ENCODE data around the gene FAM50B.

The FAM50B gene

DNA sequence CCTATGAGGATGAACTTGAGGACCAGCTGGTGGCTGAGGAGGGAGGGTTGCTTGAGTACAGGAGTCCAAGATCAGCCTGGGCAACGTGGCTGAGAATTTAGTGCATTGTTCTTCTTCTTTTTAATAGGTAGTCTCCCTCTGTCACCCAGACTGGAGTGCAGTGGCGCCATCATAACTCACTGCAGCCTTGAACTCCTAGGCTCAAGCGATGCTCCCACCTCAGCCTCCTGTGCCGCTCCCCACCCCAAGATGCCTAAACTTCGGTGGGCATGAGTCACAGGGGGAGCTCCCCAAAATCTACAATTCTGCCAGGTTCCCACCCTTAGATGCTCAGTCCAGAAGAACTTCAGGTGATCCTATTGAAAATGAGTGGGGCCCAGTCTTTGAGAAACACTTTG, 21.4 kb downstream of the FAM50B start:
- in situ Hi-C loops (cut with MboI; ENCODE audit: low sequenced_read_pairs): no loop called here

DNA sequence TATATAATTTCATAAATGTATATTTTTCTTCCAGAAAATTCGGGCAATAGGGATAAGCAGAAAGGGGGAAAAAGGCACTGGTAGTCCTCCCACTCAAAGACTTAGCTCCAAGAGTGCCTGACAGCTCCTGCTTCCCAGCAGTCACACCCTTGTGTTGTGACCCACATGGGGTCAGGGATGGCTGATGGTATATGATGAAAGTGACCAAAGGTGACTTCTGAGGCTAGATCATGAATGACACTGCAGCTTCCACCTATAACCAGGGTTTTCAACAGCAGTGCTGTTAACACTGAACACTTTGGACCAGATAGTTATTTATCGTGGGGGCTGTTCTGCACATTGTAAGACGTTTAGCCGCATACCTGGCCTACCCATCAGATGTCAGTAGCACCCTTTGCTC, 22.3 kb downstream of the FAM50B start:
- in situ Hi-C loops (cut with MboI; ENCODE audit: low sequenced_read_pairs): no loop called here

DNA sequence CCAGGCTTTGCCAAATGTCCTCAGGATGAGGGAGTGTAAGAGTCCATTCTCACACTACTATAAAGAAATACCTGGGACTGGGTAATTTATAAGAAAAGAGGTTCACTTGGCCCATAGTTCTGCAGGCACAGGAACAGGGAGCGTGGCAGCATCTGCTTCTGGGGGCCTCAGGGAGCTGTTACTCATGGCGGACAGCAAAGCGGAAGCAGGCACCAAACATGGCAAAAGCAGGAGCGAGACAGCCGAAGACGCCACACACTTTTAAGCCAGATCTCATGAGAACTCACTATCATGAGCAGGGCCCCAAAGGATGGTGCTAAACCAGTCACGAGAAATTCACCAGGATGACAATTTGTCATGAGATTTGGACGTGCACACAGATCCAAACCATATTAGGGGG, 22.8 kb downstream of the FAM50B start:
- in situ Hi-C loops (cut with MboI; ENCODE audit: low sequenced_read_pairs): no loop called here

DNA sequence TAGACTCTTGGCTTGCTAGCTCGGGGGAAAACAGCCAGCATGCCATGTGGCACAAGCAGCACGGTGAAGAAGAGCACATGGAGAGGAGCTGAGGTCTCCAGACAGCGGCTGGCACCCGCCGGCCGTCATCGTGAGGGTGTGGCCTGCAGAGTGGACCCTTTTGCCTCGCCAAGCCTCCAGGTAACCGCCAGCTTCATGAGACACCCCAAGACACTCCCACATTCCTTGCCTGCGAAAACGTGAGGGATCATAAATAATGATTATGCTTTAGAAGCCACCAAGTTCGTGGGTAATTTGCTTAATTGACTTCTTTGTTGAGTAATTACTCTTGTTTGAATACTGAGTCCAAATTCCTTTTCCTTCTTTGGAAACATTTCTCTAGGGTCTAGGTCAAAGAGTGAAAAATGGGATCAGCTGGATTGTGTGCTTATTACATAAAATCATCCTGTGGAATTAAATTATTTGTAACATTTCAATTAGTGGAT, 23.2 kb downstream of the FAM50B start:
- in situ Hi-C loops (cut with MboI; ENCODE audit: low sequenced_read_pairs): no loop called here

DNA sequence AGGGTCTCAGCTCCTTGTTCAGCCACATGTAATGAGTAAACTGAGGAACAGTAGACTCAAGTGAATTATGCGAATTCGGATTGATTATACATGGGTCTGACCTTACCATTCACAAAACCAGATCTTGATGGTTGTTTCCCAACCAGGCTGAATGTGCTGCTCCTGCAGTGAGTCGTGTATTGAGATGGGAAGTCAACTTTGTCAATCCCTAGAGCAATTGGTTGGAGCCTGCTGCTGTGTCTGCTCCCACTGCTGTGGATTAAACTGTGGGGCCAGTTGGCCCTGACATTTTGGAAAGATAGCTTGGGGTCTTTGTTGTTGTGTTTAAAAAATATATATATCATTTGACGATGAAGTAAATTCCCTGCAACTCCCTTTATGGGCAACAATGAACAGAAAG, 23.9 kb downstream of the FAM50B start:
- in situ Hi-C loops (cut with MboI; ENCODE audit: low sequenced_read_pairs): no loop called here

DNA sequence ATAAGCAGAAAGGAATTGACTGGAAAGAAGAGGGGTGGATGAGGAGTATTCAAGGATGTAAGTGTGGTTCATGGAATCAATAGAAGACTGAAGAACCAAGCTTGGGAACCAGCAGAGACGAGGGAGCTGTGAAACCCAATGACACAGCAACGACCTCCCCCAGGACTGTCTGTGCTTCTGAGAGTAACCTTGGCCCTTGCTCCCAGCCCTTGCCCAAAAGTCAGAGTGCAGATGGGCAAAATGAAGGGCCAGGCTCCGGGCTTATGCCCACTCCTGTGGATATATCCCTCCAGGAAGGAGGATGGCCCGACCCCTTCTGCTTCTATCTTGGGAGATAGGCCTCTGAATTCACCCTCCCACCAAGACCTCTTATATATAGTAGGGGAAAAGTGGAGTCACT, 24.9 kb downstream of the FAM50B start:
- in situ Hi-C loops (cut with MboI; ENCODE audit: low sequenced_read_pairs): no loop called here

DNA sequence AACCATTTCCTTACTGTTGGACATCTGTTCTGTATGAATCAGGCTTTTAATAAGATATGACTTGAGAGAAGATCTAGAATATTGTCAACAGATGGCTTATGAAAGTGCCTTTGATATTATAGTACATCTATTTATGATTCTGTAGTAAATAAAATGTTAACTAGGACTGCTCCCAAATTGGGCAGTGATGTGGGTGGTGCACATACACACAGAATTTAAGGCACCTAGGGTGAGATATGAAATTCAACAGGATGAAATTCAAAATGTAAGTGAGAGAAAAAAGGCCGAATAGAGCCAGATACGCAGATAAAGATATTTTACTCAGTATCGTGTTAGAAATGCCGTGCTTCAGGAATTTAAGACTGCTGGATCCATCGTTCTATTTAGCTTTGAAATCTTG, 26.3 kb downstream of the FAM50B start:
- in situ Hi-C loops (cut with MboI; ENCODE audit: low sequenced_read_pairs): no loop called here

DNA sequence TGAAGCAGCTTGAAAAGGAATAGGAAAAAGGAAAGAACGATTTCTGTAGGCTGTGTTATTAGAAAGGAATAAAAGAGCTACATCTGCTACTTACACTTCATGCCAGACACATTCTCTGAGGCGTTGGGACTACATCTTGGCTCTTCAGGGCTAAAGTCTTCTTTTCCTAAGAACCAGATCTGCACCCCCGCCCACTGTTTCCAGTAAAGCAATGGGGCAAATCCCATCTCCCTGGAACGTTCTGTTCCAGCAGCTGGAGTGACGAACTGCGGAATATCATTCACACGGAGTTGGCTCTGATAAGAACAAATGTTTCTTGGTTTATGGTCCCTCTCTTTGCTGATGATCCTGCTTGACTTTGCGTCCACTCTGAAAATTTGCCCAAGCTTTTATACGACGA, 26.9 kb downstream of the FAM50B start:
- in situ Hi-C loops (cut with MboI; ENCODE audit: low sequenced_read_pairs): no loop called here

DNA sequence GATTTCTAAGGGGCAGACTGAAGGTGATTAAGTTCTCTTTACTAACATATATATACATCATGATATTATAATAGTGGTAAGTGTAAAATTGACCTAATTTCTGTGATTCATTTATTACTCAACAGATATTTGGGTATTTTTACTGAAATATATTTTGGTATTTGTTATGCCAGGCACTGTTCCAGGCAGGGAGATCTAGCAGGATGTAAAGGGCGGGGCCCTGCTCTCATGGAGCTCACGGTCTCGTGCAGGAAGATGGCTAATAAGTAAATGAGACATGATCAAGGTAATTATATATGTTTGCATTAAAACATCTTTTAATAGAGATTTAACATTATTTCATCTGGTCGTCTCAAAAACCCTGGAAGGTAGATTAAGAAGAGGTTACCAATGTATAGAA, 27.7 kb downstream of the FAM50B start:
- in situ Hi-C loops (cut with MboI; ENCODE audit: low sequenced_read_pairs): no loop called here

DNA sequence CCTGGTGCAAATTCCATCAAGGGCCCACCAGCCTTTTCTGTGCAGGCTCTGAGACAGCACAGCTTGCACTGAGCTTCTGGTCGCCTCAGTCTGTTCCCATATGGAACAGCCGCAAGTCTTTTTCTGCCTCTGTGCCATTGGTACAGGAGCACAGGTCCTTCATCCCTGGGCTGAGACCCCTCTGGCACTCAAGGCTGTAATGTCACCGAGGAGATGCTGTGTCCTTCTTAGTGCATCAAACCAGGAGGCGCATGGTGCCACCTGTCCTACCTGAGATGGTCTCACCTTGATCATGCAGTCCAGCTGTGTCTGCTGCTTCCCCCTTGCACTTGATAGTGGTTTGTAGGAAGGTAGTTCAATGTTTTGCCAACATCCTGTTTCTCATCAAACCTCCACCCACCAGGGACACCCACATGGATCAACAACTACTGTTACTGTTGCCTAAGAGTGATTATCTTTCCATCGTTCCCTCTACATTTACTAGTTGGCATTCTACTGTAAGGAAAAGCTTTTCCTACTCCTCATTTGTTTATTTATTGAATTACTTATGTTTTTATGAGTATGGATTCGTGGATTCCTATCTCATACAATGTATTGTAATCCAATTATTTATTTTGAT, 29.0 kb downstream of the FAM50B start:
- in situ Hi-C loops (cut with MboI; ENCODE audit: low sequenced_read_pairs): no loop called here

DNA sequence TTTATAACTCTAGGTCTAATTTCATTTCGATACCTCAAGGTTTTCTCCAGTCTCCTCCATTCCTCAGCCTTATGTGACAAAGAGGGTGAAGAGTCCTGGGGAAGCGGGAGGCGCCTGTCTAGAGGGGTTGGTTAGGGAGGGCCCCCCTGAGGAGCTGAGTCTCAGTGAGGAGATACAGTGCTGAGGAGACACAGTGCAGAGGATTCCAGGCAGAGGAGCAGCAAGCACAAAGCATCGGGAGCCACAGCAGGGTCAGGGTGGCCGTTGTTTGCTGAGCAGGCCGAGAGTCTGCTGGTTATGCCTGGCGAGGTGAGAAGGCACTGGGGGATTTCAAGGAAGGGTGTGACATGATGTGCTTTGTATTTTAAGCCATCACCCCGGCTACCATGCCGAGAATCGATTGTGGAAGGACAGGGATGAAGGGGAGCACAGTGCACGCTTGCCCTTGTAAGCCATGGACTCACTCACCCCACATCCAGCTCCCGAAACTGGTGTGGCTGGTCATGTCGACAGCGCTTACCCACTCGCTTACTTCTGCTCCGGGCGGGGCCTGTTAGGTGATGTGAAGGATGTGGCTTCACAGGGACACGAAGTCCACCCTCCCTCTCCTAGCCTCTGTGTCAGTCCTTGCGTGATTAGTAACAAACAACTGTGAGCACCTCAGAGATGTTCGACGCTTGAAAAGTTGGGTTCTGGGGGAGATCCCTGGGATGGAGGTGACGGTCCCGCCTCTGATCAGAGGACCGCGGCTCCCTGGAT, 30.2 kb downstream of the FAM50B start:
- in situ Hi-C loops (cut with MboI; ENCODE audit: low sequenced_read_pairs): no loop called here

DNA sequence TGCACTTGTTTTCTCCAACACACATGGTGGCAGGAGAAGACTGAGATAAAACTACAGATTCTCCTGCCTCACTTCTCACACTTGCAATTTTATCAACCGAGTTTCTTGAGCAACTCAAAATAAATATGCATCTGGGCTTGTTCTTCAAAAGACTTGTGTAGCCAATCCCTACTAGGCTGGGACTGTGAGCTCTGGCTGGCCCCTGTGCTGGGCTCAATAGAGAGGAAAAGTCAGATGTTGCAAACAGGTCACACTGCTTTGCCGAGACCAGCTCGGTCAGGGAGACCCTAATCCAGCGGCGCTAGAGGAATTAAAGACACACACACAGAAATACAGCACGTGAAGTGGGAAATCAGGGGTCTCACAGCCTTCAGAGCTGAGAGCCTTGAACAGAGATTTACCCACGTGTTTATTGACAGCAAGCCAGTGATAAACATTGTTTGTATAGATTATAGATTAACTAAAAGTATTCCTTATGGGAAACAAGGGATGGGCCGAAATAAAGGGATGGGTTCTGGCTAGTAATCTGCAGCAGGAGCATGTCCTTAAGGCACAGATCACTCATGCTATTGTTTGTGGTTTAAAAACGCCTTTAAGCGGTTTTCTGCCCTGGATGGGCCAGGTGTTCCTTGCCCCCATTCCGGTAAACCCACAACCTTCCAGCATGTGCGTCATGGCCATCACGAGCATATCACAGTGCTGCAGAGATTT, 32.7 kb downstream of the FAM50B start:
- in situ Hi-C loops (cut with MboI; ENCODE audit: low sequenced_read_pairs): no loop called here

DNA sequence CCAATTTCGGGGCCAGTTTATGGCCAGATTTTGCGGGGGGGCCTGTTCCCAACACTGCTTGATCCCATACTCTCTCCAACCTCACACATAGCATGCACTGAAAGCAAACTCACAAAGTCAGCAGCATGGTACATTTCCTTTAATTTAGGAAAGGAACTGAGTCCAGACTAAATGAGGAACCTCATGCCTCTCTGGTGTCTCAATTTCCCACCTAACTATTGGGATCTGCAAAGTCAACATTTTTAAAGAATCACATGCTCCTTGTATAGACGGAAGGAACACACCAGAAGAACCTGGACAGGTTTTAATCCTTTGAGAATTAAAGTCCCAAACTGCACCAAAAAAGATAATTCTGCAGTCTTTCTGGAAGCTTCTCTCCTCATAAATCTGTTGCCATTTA, 33.3 kb downstream of the FAM50B start:
- in situ Hi-C loops (cut with MboI; ENCODE audit: low sequenced_read_pairs): no loop called here

DNA sequence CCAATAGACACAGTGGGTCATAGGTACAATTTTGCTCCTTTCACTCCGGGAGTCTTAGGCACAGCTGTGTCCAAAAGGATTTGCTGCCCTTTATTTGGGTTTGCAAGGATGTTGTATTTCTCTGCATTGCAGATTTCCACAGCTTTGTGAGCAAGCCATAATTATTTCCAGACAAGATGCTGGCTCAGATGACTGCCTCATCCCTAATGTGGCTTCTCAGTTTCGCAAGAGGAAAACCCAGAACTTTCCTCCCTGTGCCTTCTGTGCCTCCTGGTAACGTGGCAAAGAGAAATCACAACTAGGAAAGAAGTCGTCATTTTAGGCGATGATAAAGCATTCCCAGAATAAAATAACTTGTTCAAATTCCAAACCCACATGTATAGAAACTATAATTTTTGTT, 33.7 kb downstream of the FAM50B start:
- in situ Hi-C loops (cut with MboI; ENCODE audit: low sequenced_read_pairs): no loop called here

DNA sequence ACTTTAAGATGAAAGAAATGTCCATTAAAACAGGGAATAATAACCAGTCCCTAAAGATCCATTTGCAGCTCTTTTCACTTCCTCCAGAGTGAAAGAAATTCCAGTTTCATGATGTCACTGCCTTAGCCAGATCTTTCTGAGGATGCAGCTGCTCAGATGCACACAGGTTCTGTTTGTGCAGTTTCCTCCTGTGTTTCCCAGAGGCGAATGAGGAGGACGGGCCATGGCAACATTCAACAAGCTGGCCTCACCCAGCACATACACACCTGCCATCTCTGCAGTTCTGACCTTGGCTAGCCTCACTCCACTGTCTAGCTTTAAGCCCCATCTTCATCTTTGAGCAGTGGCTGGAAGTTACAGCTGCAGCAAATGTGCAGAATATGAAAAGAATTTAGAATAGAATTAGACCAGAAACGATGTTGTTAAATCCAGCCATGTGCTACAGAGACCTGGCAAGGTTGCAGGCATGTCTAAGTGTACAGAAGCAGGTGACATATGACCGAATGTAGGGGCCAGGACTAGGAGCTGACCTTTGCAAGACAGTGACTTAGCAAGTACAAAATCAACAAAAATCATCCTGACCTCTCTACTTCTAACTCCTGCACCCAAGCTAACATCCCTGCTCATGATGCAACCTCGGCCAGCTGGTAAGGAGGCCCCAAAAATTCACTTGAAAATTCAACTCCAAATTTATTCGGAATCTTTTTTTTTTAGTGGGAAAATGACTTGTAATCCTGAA, 35.0 kb downstream of the FAM50B start:
- in situ Hi-C loops (cut with MboI; ENCODE audit: low sequenced_read_pairs): no loop called here

DNA sequence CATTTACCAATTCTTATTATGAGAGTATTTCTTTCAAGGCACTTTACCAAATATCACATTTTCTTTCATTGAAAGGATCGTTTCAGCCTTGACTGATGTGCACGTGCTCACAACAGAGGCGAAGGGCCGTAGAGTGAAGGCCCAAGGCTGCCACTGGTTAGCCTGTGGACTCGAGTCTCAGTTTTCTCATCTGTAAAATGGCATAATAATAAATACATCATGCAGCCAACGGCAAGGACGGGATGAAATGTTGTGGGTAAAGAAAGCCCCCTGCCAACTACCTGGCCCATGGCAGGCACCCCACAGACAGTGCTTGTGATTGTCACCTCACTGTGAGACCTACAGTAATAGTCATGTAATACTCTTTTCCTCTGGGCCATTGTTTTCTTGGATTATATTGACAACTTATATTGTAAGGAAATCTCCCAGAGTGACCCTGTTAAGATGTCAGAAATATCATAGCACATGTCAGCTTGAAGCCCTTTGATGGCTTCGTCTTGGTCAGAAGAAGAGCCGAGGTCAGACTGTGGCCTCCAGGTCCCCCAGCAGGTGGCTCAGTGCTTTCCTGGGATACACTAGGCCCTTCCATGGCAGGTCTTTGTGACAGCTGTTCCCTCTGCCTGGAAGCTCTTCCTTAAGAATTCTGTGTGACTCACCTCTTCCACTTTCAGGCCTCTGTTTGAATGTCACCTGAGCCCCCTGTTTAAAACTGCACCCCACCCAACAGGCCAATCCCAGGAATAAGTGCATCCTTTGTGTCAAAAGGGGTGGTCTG, 36.3 kb downstream of the FAM50B start:
- in situ Hi-C loops (cut with MboI; ENCODE audit: low sequenced_read_pairs): no loop called here

DNA sequence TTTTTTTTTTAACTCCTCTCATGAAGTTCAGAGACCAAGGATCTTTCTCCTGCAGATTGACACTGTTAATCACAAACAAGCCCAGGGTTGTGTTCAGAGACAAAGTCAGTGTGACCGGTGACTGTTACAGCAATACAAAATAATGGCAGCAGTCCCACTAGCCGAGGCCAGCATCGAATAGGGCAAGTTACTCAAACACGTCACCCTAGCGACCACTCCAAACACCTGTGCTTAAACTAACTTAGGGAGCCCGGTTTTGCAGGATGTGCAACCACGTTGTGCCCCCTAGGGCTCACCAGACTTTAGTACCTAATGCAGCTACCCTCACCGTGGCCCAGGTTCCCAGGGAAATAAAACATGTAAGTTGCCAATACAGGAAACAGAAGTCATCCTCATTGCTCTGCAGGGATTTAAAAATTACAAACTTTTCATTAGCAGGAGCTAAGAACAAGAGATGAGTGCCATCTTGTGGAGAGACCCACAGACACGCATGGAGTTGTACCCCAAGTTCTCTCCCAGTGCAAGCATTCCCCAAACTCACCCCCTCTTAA, 38.1 kb downstream of the FAM50B start:
- in situ Hi-C loops (cut with MboI; ENCODE audit: low sequenced_read_pairs): no loop called here

DNA sequence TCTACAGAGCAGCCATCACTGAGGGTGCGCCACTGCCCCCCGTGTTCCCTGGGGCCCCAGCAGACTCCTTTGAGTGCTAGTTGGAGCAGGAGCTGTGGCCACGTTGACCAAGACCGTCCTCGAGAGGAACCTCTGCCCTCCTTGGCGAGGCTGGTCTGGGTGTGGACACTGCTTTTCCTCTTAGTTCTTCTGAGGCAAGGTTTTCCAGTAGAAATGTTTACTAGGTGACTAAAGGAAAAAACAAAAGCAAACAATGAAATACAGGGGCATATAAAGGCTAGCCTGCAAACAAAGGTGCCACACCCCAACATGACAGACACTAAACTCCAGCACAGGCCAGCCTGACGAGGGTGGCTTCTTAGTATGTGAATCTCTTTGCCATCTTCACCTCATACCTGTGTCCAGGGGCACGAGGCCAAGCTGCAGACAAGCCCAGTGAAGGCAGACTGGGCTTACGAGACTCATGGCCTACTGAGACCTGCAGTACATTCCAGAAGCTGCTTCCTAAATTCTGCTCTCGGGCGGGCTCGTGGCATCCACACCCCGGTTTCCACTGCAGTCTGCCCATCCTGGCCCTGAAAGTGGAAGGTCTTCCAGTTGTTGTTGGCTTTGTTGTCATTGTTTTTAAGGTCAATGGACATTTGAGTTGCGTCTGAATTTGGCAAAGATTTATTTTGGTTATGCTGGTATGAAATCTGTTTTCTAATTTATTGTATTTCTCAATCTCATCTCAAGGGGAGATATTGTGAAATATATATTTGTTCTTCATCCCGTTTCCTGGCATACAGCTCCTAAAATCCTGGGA, 39.2 kb downstream of the FAM50B start:
- in situ Hi-C loops (cut with MboI; ENCODE audit: low sequenced_read_pairs): no loop called here

DNA sequence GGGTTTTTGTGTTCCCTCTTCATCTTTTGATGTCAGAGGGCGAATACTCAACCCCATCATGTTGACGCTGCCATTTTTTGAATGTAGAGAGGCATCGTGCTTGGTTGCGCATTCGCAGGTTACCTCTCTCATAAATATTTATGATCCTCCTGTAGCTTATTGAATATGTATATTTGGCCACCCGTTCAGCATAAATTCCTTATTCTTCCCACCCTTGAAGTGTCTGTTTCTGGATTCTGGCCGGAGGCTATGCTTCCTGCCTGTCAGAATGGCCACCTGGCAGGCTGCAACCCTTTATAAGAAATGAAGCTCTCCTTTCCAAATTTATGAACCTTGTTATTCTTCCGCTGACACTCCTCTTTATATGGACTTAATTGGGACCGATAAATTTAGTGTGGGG, 40.9 kb downstream of the FAM50B start:
- in situ Hi-C loops (cut with MboI; ENCODE audit: low sequenced_read_pairs): no loop called here

DNA sequence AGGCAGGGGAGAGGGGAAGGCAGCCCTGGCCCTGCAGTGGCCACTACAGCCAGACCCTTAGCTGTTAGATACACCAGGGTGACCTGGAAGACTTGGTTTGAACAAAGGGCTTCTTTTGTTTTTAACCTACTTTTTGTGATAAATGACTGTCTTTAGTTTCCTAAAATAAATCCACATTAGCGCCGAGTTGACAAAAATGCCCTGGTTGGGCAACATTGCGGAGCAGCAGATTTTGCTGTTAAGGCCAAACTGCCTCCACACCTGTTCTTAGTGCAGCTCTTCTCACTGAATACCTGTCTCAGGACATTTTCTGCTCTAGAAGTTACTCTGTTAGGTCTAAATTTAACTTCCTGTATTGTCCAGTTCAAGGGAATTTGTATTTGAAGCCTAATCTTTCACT, 42.7 kb downstream of the FAM50B start:
- in situ Hi-C loops (cut with MboI; ENCODE audit: low sequenced_read_pairs): no loop called here

All from HL-60/S4 treated with phorbol 12-myristate 13-acetate at 8.2 ng/mL for 4 days and 3 days (cell line).